Measurements from ENCODE around the gene INPP5A.
"Not testable (repeated sequence)": the region's sequence is repeated elsewhere in the genome, so short reads cannot be mapped to it uniquely, and the experiment has no call there.

The INPP5A gene

DNA sequence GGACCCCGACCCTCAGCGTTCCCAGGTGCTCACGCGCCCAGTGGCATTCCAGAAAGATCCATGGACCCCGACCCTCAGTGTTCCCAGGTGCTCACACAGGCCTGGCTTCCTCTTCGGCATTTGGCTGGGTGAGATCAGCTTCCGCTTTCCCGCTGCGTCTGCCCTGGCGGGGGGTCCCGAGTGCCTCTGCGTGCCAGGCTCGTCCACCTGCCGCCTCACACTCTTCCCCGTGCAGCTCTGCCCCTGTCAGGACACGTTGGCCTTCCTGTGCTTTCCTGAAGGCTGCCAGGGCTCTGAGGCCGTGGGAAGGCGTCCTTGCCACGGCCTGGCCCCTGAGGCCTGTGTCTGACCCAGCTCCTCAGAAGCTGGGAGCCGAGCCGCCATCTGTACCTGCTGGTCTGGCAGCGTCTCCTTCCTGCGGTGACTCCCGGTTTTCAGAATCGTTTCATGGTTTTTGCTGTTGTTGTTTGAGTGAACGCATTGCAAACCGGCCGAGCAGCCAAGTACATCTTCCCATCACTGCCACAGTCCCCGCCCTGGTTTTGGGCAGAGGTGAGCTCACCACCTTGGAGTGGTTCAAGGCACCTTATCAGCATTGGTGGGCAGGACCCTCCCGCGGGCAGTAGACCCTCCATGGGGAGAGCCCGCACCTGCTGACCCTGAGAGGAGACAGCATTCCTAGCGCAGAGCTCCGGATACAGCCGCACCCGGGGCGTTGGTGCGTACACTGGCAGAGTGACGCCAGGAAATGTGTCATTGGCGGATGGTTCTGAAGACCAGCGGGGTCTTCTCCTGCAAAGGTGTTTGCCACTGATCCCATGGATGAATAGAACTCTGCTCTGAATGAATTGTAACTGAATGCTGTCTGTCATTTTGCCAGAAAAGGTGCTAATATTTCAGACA, 231.0 kb downstream of the INPP5A start:
- WGBS, result 96% methylated on average over 41 of the region's 41 CpGs
- H3K4me1 ChIP-seq (ENCODE audit: insufficient read depth, low read length), result no peaks in the 10 kb centered on the region
- H3K4me3 ChIP-seq (ENCODE audit: low read length), result no peak overlapping the region
- no peaks in the 10 kb centered on the region for H3K36me3 ChIP-seq (ENCODE audit: insufficient read depth, low read length)
- no peaks in the 10 kb centered on the region for H3K27me3 ChIP-seq (ENCODE audit: insufficient read depth, low read length)
- no peak overlapping the region for H3K9ac ChIP-seq (ENCODE audit: low read depth, low read length)
- H3K27ac ChIP-seq (ENCODE audit: low read depth, low read length), result no peak overlapping the region
- H3K9me3 ChIP-seq (ENCODE audit: insufficient read depth, low read depth, low read length), result no peaks in the 10 kb centered on the region

DNA sequence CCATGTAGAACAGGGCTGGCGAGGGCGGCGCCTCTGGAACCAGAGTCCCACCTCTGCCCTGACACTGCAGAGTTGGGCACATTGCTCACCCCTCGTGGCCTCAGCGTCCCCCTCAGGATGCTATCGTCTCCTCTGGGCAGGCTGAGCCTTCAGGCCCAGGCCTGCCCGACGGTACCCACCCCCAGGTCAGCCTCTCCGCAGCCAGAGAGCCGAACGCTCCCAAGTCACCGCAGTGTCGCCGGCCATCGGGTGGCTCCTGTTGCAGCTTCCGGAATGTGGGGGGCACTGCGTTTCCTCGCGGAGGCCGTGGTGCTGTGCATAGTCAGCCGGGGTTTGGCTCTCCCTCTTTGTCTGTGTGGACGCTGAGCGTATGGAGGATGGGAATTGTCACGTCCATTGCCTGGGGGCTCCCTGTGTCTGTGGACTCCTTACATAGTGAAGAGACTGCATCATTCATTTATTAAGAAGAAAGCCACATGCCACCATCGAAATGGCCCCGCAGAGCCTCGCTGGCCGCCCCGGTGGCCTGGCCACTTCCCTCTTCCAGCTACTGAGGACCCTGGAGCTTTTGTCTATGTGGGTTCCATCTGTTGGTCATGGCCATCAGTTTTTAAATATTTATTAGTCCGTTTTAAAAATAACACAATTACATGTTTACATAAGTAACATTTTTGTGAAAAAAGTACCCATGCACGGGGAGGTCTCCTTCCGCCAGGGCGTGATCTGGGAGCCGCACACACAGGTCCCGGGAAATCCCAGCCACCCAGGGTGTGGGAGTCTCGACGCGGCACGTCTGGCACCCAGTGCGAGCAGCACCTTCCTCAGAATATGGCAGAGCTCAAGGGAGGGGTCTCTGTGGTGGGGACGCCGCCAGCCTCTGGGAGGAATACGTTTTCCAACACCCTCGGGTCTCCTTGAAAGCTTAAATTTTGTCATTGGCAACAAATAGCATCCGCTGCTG, 232.8 kb downstream of the INPP5A start:
- H3K27ac ChIP-seq (ENCODE audit: low read depth, low read length), result no peak overlapping the region
- H3K27me3 ChIP-seq (ENCODE audit: insufficient read depth, low read length), result no peaks in the 10 kb centered on the region
- no peaks in the 10 kb centered on the region for H3K36me3 ChIP-seq (ENCODE audit: insufficient read depth, low read length)
- no peaks in the 10 kb centered on the region for H3K4me1 ChIP-seq (ENCODE audit: insufficient read depth, low read length)
- 96% methylated on average over 44 of the region's 45 CpGs for WGBS
- H3K9me3 ChIP-seq (ENCODE audit: insufficient read depth, low read depth, low read length), result no peaks in the 10 kb centered on the region
- H3K4me3 ChIP-seq (ENCODE audit: low read length), result no peak overlapping the region
- H3K9ac ChIP-seq (ENCODE audit: low read depth, low read length), result no peak overlapping the region

DNA sequence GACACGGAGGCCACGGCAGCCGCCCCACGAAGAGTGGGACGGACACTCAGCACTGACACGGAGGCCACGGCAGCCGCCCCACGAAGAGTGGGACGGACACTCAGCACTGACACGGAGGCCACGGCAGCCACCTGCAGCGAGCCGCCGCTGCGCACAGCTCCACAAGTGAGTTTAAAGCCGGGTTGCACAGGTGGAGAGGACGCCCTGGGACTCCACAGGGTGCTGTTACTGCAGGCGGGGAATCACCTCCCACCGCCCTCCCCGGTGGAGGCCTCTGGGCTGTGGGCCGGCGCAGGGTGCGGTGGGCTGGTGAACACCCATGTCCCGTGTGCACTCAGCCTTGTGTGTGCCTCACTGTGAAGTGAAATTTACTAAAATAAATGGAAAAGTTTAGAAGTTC, 235.2 kb downstream of the INPP5A start:
- not testable (repeated sequence) for H3K27me3 ChIP-seq (ENCODE audit: insufficient read depth, low read length); H3K27ac ChIP-seq (ENCODE audit: low read depth, low read length); H3K4me3 ChIP-seq (ENCODE audit: low read length); H3K9ac ChIP-seq (ENCODE audit: low read depth, low read length); H3K36me3 ChIP-seq (ENCODE audit: insufficient read depth, low read length); H3K4me1 ChIP-seq (ENCODE audit: insufficient read depth, low read length); H3K9me3 ChIP-seq (ENCODE audit: insufficient read depth, low read depth, low read length)
- 97% methylated on average over 20 of the region's 25 CpGs for WGBS

DNA sequence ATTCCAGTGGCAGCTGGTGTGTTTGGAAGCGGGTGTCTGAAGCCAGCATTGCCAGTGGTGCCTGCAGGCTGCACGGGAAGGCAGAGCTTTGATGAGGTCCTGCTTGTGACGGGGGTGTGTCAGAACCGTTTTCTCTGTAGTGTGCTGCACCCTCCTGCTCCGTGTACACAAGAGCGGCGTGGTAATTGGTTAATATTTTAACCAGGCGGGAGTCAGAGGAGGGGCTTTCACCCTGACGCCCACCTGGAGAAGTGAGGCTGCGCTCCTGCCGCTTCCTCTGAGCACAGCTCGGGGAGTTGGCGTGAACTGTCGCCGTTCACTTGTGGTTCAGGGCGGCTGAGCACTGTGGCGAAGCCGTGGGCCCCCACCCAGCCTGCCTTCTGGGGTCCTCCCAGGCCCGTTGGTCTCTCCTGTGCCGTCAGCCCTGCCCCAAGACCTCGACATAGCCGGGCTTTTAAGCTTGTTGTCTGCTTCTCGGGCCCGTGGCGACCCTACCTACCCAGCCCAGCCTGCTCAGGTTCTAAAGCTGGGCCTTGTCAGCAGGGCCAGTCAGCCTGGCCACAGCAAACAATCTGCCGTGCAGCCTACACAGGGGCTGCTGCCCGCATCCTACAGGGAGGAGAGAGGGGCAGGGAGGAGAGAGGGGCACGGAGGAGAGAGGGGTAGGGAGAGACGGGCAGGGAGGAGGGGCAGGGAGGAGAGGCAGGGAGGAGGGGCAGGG, 236.8 kb downstream of the INPP5A start:
- H3K4me3 ChIP-seq (ENCODE audit: low read length), result no peak overlapping the region
- no peak overlapping the region for H3K9ac ChIP-seq (ENCODE audit: low read depth, low read length)
- 76% methylated on average over 29 of the region's 29 CpGs for WGBS
- no peaks in the 10 kb centered on the region for H3K36me3 ChIP-seq (ENCODE audit: insufficient read depth, low read length)
- H3K27me3 ChIP-seq (ENCODE audit: insufficient read depth, low read length), result no peaks in the 10 kb centered on the region
- no peaks in the 10 kb centered on the region for H3K4me1 ChIP-seq (ENCODE audit: insufficient read depth, low read length)
- no peak overlapping the region; the same call in 1 of the 2 replicates for H3K27ac ChIP-seq (ENCODE audit: low read depth, low read length)
- no peaks in the 10 kb centered on the region for H3K9me3 ChIP-seq (ENCODE audit: insufficient read depth, low read depth, low read length)

DNA sequence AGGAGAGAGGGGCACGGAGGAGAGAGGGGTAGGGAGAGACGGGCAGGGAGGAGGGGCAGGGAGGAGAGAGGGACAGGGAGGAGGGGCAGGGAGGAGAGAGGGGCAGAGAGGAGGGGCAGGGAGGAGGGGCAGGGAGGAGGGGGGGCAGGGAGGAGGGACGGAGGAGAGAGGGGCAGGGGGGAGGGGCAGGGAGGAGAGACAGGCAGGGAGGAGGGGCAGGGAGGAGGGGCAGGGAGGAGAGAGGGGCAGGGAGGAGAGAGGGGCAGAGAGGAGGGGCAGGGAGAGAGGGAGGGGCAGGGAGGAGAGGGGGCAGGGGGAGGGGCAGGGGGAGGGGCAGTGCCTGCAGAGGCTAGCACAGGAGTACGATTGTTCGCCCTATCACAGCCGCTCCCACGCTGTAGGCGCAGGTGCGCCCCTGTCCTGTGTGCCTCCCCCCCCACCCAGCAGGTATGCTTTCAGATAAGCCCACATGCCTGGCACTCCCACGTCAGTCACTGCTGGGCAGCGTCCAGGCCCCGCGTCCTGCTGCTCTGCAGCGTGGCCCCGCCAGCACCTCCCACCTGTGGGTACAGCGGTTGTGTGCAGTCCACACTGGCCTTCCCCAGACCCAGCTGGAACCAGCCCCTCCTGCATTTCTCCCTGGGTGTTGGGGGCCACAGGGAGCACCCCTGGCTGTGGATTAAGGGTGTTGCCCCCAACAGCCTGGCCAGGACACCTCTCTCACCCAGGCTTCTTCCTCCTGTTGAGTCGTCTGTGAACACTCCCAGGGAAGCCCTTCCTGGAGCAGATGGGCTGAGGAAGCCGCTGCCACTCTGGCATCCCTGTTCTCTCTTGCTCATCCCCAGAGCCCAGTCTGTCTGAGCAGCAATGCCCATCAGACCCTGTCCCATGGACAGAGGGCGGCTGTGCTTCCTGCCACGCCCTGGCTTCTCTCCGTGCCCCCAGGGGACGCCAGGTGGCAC, 237.6 kb downstream of the INPP5A start:
- 75% methylated on average over 22 of the region's 22 CpGs for WGBS
- no peak overlapping the region for H3K27ac ChIP-seq (ENCODE audit: low read depth, low read length)

DNA sequence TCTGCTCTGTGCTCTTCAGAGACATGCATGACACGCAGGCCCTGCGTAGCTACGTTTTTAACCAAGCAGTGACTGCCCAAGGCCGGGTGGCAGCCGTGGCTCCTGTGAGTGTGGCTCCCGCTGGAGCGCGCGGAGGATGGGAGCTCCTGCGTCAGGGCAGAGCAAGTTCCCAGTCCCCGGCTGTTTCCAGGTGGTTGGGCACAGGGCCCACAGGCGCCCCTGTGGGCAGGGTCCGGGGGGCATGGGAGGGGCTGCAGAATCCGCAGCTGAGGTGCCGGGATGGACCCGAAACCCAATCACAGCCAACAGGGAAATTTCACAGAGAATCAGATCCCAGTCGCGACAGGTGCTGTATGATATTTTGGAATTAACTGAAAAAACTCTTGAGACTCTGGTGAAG, 238.6 kb downstream of the INPP5A start:
- Histone ChIP-seq H3K4me3 (ENCODE audit: low read length) (no peak overlapping the region), H3K9ac (ENCODE audit: low read depth, low read length) (no peak overlapping the region), H3K27ac (ENCODE audit: low read depth, low read length) (no peak overlapping the region), H3K36me3 (ENCODE audit: insufficient read depth, low read length) (no peaks in the 10 kb centered on the region), H3K27me3 (ENCODE audit: insufficient read depth, low read length) (peaks cover 1% of the 10 kb centered on the region; the same call in 1 of the 2 replicates), H3K9me3 (ENCODE audit: insufficient read depth, low read depth, low read length) (no peaks in the 10 kb centered on the region), H3K4me1 (ENCODE audit: insufficient read depth, low read length) (no peaks in the 10 kb centered on the region)
- 94% methylated on average over 18 of the region's 18 CpGs for WGBS

More for the DNA sequence above, 237.6 kb downstream of the INPP5A start:
- no peaks in the 10 kb centered on the region for H3K4me1 ChIP-seq (ENCODE audit: insufficient read depth, low read length)
- no peaks in the 10 kb centered on the region for H3K36me3 ChIP-seq (ENCODE audit: insufficient read depth, low read length)
- no peaks in the 10 kb centered on the region for H3K27me3 ChIP-seq (ENCODE audit: insufficient read depth, low read length)
- no peaks in the 10 kb centered on the region for H3K9me3 ChIP-seq (ENCODE audit: insufficient read depth, low read depth, low read length)
- no peak overlapping the region for H3K4me3 ChIP-seq (ENCODE audit: low read length)
- no peak overlapping the region for H3K9ac ChIP-seq (ENCODE audit: low read depth, low read length)

DNA sequence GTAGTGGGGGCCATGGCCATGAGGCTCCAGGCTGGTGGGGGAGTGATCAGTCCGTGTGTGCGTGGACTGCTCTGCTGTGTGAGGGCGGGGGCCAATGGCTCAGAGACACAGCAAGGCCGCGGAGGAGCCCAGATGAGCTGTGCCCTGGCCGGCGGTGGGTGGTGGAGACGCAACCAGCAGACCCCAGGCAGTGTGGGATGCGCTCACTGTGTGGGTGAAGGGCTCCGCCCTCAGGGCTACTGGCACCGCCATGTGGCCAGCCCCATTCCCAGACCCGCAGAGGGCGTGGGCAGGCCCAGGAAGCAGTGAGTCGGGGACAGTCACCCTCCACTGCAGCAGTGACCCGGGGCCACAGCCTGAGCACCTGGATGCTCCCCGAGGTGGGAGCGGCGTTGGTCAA, 239.2 kb downstream of the INPP5A start:
- Histone ChIP-seq H3K4me3 (ENCODE audit: low read length) (no peak overlapping the region), H3K36me3 (ENCODE audit: insufficient read depth, low read length) (no peaks in the 10 kb centered on the region), H3K4me1 (ENCODE audit: insufficient read depth, low read length) (no peaks in the 10 kb centered on the region), H3K27me3 (ENCODE audit: insufficient read depth, low read length) (peaks cover 8% of the 10 kb centered on the region), H3K9me3 (ENCODE audit: insufficient read depth, low read depth, low read length) (no peaks in the 10 kb centered on the region), H3K9ac (ENCODE audit: low read depth, low read length) (no peak overlapping the region), H3K27ac (ENCODE audit: low read depth, low read length) (no peak overlapping the region)
- 95% methylated on average over 18 of the region's 18 CpGs for WGBS

DNA sequence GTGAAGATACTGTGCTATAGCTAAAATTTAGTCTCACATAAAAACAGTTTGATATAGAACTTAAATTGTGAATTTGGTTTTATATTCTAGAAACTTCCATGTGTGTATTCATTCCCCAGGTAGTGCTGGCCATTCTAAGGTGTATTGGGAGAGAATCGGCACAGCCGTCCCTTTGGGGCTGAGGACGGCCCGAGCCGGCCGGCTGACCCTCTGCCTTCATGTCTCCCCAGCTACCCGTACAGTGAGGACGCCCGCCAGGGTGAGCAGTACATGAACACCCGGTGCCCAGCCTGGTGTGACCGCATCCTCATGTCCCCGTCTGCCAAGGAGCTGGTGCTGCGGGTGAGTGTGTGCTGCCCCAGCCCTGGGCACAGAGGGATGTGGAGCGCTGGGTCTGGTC, 239.9 kb downstream of the INPP5A start:
- Histone ChIP-seq H3K9me3 (ENCODE audit: insufficient read depth, low read depth, low read length) (no peaks in the 10 kb centered on the region), H3K36me3 (ENCODE audit: insufficient read depth, low read length) (no peaks in the 10 kb centered on the region), H3K9ac (ENCODE audit: low read depth, low read length) (no peak overlapping the region), H3K4me1 (ENCODE audit: insufficient read depth, low read length) (no peaks in the 10 kb centered on the region), H3K4me3 (ENCODE audit: low read length) (no peak overlapping the region), H3K27me3 (ENCODE audit: insufficient read depth, low read length) (peaks cover 14% of the 10 kb centered on the region), H3K27ac (ENCODE audit: low read depth, low read length) (no peak overlapping the region)
- WGBS, result 96% methylated on average over 14 of the region's 14 CpGs

DNA sequence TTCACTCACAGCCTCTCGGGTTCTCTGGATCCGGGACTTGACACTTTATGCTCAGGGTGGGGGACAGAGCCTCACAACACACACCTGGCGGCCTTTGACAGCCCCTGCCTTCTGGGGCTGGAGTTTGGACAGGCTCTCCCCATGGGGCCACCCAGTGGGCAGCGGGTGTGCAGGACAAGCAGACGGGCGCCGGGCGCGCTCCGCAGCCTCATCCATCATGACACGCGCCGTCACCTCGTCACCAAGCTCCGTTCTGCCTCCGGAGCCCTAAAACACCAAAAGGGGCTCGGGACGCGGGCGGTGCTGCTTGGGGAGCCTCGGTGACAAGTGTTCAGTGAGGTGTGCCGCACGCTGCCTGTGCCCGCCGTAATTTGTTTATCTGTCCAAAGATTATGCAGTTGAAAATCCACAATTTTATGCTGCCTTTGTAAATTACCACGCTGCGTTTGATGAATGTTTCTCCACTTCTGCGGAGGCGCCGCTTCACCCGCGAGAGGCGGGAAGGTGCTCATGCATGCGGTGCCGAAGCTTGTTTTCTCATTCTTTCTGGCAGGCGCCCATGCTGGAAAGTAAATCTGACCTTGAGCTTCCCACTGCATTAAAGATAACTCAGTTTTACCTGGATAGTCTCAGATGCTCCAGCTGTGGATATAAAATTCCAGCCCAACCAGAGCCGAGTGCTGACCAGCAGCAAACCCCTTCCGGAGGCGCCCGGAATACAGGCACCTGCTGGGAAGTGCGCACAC, 242.1 kb downstream of the INPP5A start:
- Histone ChIP-seq H3K4me1 (ENCODE audit: insufficient read depth, low read length) (peaks cover 14% of the 10 kb centered on the region), H3K36me3 (ENCODE audit: insufficient read depth, low read length) (no peaks in the 10 kb centered on the region), H3K9ac (ENCODE audit: low read depth, low read length) (no peak overlapping the region), H3K27ac (ENCODE audit: low read depth, low read length) (no peak overlapping the region), H3K4me3 (ENCODE audit: low read length) (no peak overlapping the region), H3K9me3 (ENCODE audit: insufficient read depth, low read depth, low read length) (no peaks in the 10 kb centered on the region), H3K27me3 (ENCODE audit: insufficient read depth, low read length) (peaks cover 37% of the 10 kb centered on the region)
- WGBS, result 96% methylated on average over 41 of the region's 41 CpGs

All from HUES64 (cell line).